Measurements from ENCODE around the gene ADAMTSL3.

GRCh38 chr15:83699028-83699427, 45.1 kb downstream of the ADAMTSL3 start:
- no peak for TF ChIP-seq POLR2AphosphoS5 (IDR thresholded peaks at IDR 0.05; ENCODE audit: low read depth)
- TF ChIP-seq CTCF (conservative IDR thresholded peaks at IDR 0.05; ENCODE audit: low read depth in 2 of 2), result no peak
- no peak for TF ChIP-seq EZH2phosphoT487 (IDR thresholded peaks at IDR 0.05; ENCODE audit: unreplicated experiment)
- no peak for TF ChIP-seq REST (IDR thresholded peaks at IDR 0.05; ENCODE audit: unreplicated experiment)
- no peak for TF ChIP-seq ETS1 (IDR thresholded peaks at IDR 0.05)
- TF ChIP-seq EZH2 (IDR thresholded peaks at IDR 0.05; ENCODE audit: low read depth, unreplicated experiment), result no peak
- no peak for TF ChIP-seq CREB1 (CRISPR knock-in tag; IDR thresholded peaks at IDR 0.05; ENCODE audit: low read depth)
- no peak for TF ChIP-seq ZNF331 (CRISPR knock-in tag; IDR thresholded peaks at IDR 0.05; ENCODE audit: low read depth)
